GM19023 (cell line): ENCODE results near the gene RTN4R.

Experiments used
- ATAC-seq: cut with Tn5 transposase; IDR thresholded peaks from one replicate; pipeline ENCODE4 v1.9.1; 2021; ENCODE audit warnings: mild to moderate bottlenecking, moderate library complexity; ENCODE audit not compliant: unreplicated experiment

RTN4R gene

GRCh38 chr22:20231514-20232236 lies 36.4 kb downstream of the RTN4R start:
- no peak for ATAC-seq

- no peak for ATAC-seq
Measured at GRCh38 chr22:20230777-20231420, 37.2 kb downstream of the RTN4R start.

GRCh38 chr22:20229916-20230775 lies 38.0 kb downstream of the RTN4R start:
- ATAC-seq: no peak

- ATAC-seq: no peak
Measured at GRCh38 chr22:20228939-20229272, 39.2 kb downstream of the RTN4R start.

- ATAC-seq: no peak
Measured at GRCh38 chr22:20228055-20228938, 39.8 kb downstream of the RTN4R start.

GRCh38 chr22:20227363-20227762 lies 40.8 kb downstream of the RTN4R start:
- no peak for ATAC-seq

- no peak for ATAC-seq
Measured at GRCh38 chr22:20226760-20227350, 41.3 kb downstream of the RTN4R start.

- no peak for ATAC-seq
Measured at GRCh38 chr22:20226077-20226716, 41.9 kb downstream of the RTN4R start.

- ATAC-seq: no peak
Measured at GRCh38 chr22:20225693-20225966, 42.5 kb downstream of the RTN4R start.

- ATAC-seq: no peak
Measured at GRCh38 chr22:20224917-20225692, 43.0 kb downstream of the RTN4R start.

GRCh38 chr22:20224256-20224626 lies 43.9 kb downstream of the RTN4R start:
- no peak for ATAC-seq

- ATAC-seq: no peak
Measured at GRCh38 chr22:20223421-20224255, 44.5 kb downstream of the RTN4R start.

GRCh38 chr22:20222764-20223420 lies 45.2 kb downstream of the RTN4R start:
- no peak for ATAC-seq

GRCh38 chr22:20221421-20222340 lies 46.4 kb downstream of the RTN4R start:
- no peak for ATAC-seq

GRCh38 chr22:20220629-20221026 lies 47.5 kb downstream of the RTN4R start:
- ATAC-seq: no peak

GRCh38 chr22:20219667-20220628 lies 48.2 kb downstream of the RTN4R start:
- no peak for ATAC-seq
